GM21423 (cell line): ENCODE data around the gene MED29.

ENCODE experiments used
- ATAC-seq: cut with Tn5 transposase; IDR thresholded peaks from one replicate; pipeline ENCODE4 v1.9.1; 2021; ENCODE audit warnings: mild to moderate bottlenecking, moderate library complexity; ENCODE audit not compliant: unreplicated experiment

Gene MED29

GRCh38 chr19:39426170-39426569 lies 35.0 kb downstream of the MED29 start:
- no peak for ATAC-seq

- ATAC-seq = no peak
Observed at GRCh38 chr19:39427707-39428106, 36.5 kb downstream of the MED29 start.

- no peak for ATAC-seq
Observed at GRCh38 chr19:39428283-39429112, 37.3 kb downstream of the MED29 start.

GRCh38 chr19:39430675-39431593 lies 39.8 kb downstream of the MED29 start:
- no peak for ATAC-seq

GRCh38 chr19:39432677-39433025 lies 41.5 kb downstream of the MED29 start:
- ATAC-seq = no peak

- ATAC-seq = no peak
Observed at GRCh38 chr19:39433480-39434079, 42.4 kb downstream of the MED29 start.

GRCh38 chr19:39434123-39435076 lies 43.2 kb downstream of the MED29 start:
- no peak for ATAC-seq

- ATAC-seq = peak; percentile 82
Observed at GRCh38 chr19:39435499-39436349, 44.5 kb downstream of the MED29 start, which contains the start of gene RPS16. TSS of gene RPS16 (minus strand) at chr19:39435949. CDS start at chr19:39435895, 54 bp downstream.

- ATAC-seq = no peak
Observed at GRCh38 chr19:39436350-39436716, 45.2 kb downstream of the MED29 start.

- no peak for ATAC-seq
Observed at GRCh38 chr19:39438270-39438934, 47.2 kb downstream of the MED29 start.

GRCh38 chr19:39444598-39445195 lies 53.5 kb downstream of the MED29 start:
- no peak for ATAC-seq

- peak; percentile 88 for ATAC-seq
Observed at GRCh38 chr19:39445196-39446111, 54.3 kb downstream of the MED29 start, which contains the start of gene SUPT5H. TSS of gene SUPT5H (plus strand) at chr19:39445582. CDS start at chr19:39445891, 309 bp downstream.

GRCh38 chr19:39446365-39447084 lies 55.3 kb downstream of the MED29 start:
- no peak for ATAC-seq

- ATAC-seq = no peak
Observed at GRCh38 chr19:39448271-39448670, 57.1 kb downstream of the MED29 start.

- ATAC-seq = no peak
Observed at GRCh38 chr19:39449116-39449797, 58.1 kb downstream of the MED29 start.
